HG02840 (cell line): ENCODE measurements around the gene EHD1.

Experiments used
- ATAC-seq: cut with Tn5 transposase; IDR thresholded peaks from one replicate; pipeline ENCODE4 v1.9.1; 2021; ENCODE audit warnings: mild to moderate bottlenecking, moderate library complexity, moderate number of reproducible peaks; ENCODE audit not compliant: unreplicated experiment, low FRiP score

EHD1 gene

DNA sequence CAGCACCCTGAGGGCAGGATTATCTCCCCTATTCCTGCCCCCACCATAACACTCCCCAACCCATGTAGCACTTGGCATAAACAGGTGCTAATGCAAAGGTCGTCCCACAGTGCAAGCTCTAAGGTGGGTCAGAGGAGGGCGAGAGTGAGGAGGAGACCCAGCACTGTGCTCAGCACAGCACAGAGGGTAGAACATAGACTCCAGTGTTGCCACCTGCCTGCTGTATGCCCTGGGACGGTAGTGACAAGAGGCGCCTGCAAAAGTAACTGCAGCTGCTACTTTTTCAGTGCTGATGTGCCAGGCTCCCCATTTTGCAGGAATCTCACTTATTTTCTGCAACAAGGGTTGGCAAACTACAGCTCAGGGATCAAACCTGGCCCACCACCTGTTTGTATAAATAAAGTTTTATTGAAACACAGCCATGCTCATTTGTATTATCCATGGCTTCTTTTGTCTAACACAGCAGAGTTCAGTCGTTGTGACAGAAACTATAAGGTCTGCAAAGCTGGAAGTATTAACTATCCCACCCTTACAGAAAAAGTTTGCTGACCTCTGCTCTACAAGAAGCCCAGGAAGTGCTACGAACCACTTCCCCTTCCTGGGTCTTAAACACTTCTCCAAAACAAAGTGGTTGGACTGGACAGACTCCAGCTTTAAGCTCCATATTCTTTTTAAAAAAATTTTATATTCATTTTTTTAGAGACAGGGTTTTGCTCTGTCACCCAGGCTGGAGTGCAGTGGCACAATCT lies 17.0 kb downstream of the EHD1 start:
- no peak for ATAC-seq

- ATAC-seq: peak; percentile 70
Measured at GRCh38 chr11:64859542-64860414, 18.6 kb downstream of the EHD1 start.

DNA sequence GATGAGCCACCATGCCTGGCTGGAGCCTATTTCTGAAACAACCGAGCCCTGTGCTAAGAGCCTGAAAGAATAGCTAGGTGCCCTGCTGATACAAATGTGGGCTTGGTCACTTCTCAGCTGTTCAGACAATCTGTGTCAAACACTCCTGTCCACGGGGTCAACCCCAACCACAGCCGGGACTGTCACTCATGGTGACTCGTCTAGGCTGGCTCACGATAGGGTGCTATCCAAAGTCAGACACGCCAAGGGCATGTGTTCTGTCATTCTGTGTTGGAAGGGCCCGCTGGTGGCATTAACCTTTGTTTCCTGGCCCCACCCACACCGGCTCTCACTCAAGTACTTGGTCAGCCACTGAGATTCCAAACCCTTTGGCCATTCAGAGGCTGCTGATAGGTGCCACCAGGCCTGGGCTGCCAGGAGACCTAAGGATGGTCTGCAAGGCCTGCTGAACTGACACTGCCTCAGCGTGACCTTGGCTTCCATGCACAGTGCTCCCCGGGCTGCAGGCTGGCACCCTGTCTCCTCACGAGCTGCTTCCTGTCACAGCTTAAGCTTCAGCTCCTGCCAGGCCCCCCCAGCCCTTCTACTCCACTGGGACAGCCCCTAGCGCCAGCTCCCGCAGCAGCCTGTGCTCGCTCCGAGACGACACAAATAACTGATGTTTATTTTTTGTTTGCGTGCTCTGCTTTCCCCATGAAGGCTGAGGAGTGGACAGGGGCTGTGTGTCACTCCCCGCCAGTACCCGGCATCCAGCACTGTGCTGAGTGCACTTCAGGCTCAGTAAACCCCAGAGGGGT lies 19.8 kb downstream of the EHD1 start:
- ATAC-seq: peak; percentile 8

DNA sequence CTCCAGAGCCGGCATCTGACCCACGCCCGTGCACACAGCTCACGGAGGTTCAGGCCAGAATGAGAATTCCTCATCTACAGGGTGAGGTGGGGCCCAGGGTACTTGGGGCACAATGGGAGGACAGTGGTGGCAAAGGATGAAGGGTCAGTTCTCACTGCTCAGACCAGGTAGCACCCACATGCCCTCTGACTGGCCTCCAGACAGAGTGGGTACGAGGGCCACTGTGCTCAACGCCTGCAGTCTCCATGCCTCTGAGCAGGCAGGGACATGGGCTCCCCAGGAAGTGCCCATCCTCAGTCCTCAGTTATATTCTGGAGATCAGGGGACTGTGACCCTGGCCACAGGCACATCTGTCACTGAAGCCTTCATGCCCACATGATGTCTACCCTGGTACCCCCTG lies 20.9 kb downstream of the EHD1 start:
- no peak for ATAC-seq

GRCh38 chr11:64856382-64857227 lies 21.8 kb downstream of the EHD1 start:
- no peak for ATAC-seq

- ATAC-seq: no peak
Measured at GRCh38 chr11:64855596-64856304, 22.7 kb downstream of the EHD1 start.

- no peak for ATAC-seq
Measured at GRCh38 chr11:64854534-64855502, 23.6 kb downstream of the EHD1 start.

GRCh38 chr11:64854157-64854533 lies 24.3 kb downstream of the EHD1 start:
- ATAC-seq: no peak

- no peak for ATAC-seq
Measured at GRCh38 chr11:64853709-64854108, 24.7 kb downstream of the EHD1 start.

DNA sequence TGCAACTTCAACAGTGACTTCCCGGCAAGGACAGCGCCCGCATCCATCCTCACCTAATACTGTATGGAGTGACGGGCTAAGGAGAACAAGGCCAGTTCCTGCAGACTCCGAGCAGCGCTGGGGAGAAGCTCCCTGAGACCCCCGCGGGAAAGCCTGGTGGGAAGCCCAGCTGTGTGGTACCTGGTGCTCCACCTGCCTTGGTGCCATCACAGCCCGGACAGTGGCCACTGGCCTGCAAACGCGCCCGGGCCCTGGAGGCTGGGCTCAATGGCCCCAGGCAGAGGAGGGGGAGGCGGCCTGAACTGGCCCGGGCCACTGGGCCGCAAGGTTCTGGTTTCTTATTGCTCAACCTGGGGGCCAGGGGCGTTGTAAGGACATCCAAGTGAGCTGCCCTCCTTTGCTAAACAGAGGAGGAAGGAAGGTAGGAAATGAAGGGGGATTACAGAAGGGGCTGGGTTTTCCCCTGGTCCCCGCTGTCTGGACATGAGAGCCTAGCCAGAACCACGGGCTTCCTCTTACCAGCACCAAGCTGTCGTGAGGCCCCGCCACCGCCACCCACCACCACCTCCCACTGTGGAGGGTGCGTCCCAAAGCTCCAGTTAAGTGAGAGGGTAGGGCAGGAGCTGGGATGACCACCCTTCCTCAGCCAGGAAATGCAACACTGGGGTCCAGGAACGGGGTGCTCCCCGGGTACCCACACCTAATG lies 25.5 kb downstream of the EHD1 start:
- ATAC-seq: no peak

GRCh38 chr11:64851831-64852351 lies 26.5 kb downstream of the EHD1 start:
- peak; percentile 3 for ATAC-seq

- peak; percentile 51 for ATAC-seq
Measured at GRCh38 chr11:64850979-64851567, 27.3 kb downstream of the EHD1 start.

GRCh38 chr11:64849598-64850356 lies 28.6 kb downstream of the EHD1 start:
- no peak for ATAC-seq

DNA sequence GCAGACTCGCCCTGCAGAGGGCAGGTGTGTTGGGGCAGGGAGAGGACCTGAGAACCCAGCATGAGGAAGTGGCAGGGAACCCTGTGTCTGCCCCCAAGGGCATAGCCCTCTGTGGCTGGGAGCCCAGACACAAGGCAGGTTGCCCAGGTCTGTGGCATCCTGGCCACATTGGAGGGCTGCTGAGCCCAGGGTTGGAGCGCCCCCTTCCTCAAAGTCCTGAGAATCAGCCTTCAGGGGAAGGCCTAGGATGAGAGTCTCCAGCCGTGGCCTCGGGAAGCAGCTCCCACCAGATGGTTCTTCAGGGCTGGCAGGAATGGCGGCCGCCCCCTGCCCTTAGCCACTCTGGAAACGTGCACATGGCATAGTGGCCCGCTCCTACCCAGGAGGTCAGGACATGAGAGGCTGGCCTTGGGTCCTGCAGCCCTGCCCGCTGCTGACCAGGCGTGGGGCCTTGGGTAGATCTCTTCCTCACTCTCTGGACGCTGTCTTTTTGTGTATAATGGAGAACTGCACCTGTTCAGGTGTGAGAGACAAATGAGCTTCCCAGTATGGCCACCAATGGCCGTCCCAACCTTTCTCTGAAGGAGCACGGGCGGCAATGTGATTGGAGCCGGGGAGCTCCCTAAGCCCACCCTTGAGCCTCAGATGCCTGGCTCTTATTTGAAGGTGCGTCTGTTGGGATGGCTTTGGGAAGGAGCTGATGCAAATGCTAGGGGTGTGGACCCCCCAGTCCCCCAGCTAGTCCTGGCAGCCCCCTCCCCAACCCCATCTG lies 29.4 kb downstream of the EHD1 start:
- ATAC-seq: no peak

DNA sequence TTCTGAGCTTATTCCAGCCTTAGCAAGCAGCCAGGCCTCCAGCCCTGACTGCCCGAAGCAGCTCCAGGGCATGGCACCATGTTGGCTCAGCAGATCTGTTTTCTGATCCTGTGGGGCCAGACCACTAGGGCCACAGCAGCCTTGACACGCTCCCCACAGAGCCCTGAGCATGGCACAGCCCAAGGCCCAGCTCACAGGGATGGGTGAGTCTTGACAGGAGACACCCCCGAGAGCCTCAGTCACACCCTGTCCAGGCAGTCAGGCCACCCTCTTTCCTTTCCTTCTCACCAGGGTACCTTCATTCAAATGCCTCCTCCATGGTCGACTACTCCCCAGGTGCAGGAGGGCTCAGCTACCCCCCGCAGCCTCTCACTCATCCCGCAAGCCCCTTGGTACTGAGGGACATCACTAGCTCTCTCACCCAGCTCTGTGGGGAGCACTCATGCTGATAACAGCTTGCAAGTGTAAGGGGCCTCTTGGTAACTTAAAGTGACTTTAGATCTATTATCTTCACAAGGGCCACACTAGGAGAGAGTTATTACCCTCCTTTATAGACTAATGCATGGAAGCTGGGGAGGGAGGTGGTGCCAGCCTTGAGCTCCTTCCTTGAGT lies 30.1 kb downstream of the EHD1 start:
- ATAC-seq: no peak
